DND-41 (cell line): ENCODE measurements around the gene CRK.
A peak's percentile ranks its signal among the peaks of the same experiment; 100 is the strongest.
"Not testable (repeated sequence)": the region's sequence is repeated elsewhere in the genome, so short reads cannot be mapped to it uniquely, and the experiment has no call there.

ENCODE experiments used
- ATAC-seq: fragments of 200-7000 bp; cut with Tn5 transposase; 3 replicates; pipeline ENCODE4 v1.9.1; 2021; ENCODE audit warnings: low read depth; ENCODE audit not compliant: insufficient read depth
- DNase-seq: peaks from one replicate; pipeline ENCODE4 v3.0.0-alpha.2; 2020
- H2AFZ ChIP-seq: 2 replicates; pipeline ENCODE4 v1.6.0; 2012; ENCODE audit warnings: low read depth, low read length
- H3K27ac ChIP-seq: 2 replicates; pipeline ENCODE4 v1.5.1; 2012; ENCODE audit warnings: low read length, inconsistent platforms
- H3K27me3 ChIP-seq: fragments of 200-600 bp; sonication (generic); 2 replicates; pipeline ENCODE4 v1.6.0; 2012; ENCODE audit warnings: low read length, mild to moderate bottlenecking, inconsistent platforms; ENCODE audit not compliant: insufficient read depth, poor library complexity
- H3K36me3 ChIP-seq: 2 replicates; pipeline ENCODE4 v1.5.1; 2012; ENCODE audit warnings: low read length, inconsistent platforms; ENCODE audit not compliant: insufficient read depth
- H3K4me1 ChIP-seq: 2 replicates; pipeline ENCODE4 v1.5.1; 2012; ENCODE audit warnings: mild to moderate bottlenecking, low read length; ENCODE audit not compliant: insufficient read depth
- H3K4me2 ChIP-seq: 2 replicates; pipeline ENCODE4 v1.6.0; 2012; ENCODE audit warnings: mild to moderate bottlenecking, moderate library complexity, low read length, inconsistent platforms; ENCODE audit not compliant: insufficient read depth
- H3K4me3 ChIP-seq, 2 experiments: fragments of 200-600 bp in 1 of 2; shearing (Covaris generic) in 1 of 2; 2 replicates each; pipeline ENCODE4 v1.5.1; 2012 to 2016; ENCODE audit warnings: inconsistent platforms in 2 of 2, low read length in 2 of 2, mild to moderate bottlenecking in 2 of 2, low read depth in 1 of 2, moderate library complexity in 1 of 2
- H3K79me2 ChIP-seq: 2 replicates; pipeline ENCODE4 v1.6.0; 2012; ENCODE audit warnings: low read length, inconsistent platforms; ENCODE audit not compliant: insufficient read depth
- H3K9ac ChIP-seq: 2 replicates; pipeline ENCODE4 v1.6.0; 2012; ENCODE audit warnings: low read depth, mild to moderate bottlenecking, inconsistent platforms, low read length, moderate library complexity
- H3K9me3 ChIP-seq: 2 replicates; pipeline ENCODE4 v1.5.1; 2012; ENCODE audit warnings: low read length, moderate library complexity, mild to moderate bottlenecking, inconsistent platforms; ENCODE audit not compliant: insufficient read depth, severe bottlenecking
- H4K20me1 ChIP-seq: 2 replicates; pipeline ENCODE4 v1.6.0; 2012; ENCODE audit warnings: low read length; ENCODE audit not compliant: insufficient read depth
- EZH2 ChIP-seq: IDR thresholded peaks from 3 replicates; pipeline ENCODE4 v1.6.1; 2012; ENCODE audit warnings: borderline replicate concordance, low read depth, mild to moderate bottlenecking, moderate library complexity, low read length, inconsistent platforms; ENCODE audit not compliant: severe bottlenecking
- TF ChIP-seq, protein P1 (sequence below): IDR thresholded peaks from 2 replicates; pipeline ENCODE4 v1.5.1; 2012; ENCODE audit warnings: borderline replicate concordance, low read length, moderate library complexity, mild to moderate bottlenecking; ENCODE audit not compliant: poor library complexity, severe bottlenecking; ENCODE audit errors: extremely low read depth

CRK gene

DNA sequence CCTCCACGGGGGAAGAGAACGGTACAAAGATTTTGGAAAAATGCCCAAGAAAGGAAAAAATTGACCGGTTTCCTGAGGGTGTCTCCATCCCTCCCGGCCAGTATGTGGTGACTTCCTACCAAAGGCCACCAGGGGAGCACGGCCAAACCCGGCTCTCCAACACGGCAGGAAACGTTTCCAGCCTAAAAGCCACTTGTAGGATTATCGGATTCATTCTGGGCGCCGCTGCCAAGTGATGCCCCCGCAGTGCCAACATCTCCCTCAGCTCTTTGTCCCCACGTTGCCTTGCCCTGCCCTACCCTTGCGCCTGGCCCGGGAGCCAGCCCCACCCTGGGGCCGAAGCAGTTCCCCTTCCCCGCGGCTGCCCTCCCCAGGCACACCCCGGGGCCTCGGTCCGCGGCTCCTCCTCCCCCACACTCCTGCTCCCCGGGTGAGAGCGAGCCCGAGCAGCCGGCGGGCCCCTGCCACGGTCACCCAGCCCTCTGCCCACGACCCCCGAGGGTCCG is 688 bp downstream of the CRK start:
- Histone ChIP-seq H3K4me3 (peak overlapping the region; percentile 89 to 90), H4K20me1 (peaks cover 31% of the 10 kb centered on the region), H3K4me2 (peak overlapping the region; percentile 81), H3K27me3 (no peaks in the 10 kb centered on the region), H3K9me3 (no peaks in the 10 kb centered on the region), H2AFZ (peak overlapping the region; percentile 91), H3K36me3 (peaks cover 18% of the 10 kb centered on the region), H3K4me1 (peaks cover 36% of the 10 kb centered on the region), H3K9ac (peak overlapping the region; percentile 96), H3K27ac (peak overlapping the region; percentile 82), H3K79me2 (peaks cover 61% of the 10 kb centered on the region)
- DNase-seq, result peak; percentile 41
- ATAC-seq, result peak; percentile 18
- TF ChIP-seq EZH2, result no peak
- TF ChIP-seq, protein P1, sequence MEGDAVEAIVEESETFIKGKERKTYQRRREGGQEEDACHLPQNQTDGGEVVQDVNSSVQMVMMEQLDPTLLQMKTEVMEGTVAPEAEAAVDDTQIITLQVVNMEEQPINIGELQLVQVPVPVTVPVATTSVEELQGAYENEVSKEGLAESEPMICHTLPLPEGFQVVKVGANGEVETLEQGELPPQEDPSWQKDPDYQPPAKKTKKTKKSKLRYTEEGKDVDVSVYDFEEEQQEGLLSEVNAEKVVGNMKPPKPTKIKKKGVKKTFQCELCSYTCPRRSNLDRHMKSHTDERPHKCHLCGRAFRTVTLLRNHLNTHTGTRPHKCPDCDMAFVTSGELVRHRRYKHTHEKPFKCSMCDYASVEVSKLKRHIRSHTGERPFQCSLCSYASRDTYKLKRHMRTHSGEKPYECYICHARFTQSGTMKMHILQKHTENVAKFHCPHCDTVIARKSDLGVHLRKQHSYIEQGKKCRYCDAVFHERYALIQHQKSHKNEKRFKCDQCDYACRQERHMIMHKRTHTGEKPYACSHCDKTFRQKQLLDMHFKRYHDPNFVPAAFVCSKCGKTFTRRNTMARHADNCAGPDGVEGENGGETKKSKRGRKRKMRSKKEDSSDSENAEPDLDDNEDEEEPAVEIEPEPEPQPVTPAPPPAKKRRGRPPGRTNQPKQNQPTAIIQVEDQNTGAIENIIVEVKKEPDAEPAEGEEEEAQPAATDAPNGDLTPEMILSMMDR, result peak; percentile 49

DNA sequence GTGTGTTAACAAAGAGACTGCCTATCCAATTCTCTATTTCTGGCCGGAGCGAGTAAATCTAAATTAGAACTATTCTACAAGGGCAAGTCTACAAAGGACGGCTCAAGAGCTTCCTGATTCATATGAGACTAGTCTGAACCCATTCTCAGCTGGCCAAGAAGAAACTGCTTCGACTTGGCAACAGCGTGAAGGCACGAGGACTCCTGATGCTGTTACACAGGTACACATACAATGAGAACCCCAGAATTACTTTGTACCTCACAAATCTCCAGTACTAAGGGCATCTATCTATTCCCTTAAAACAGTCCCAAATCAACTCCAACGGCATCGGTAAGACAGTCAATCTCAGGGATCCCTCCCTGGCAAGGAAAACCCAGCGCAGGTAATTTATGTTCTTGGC is 1.5 kb downstream of the CRK start:
- ATAC-seq (no peak), DNase-seq (no peak)
- TF ChIP-seq, protein P1, result no peak
- no peak for TF ChIP-seq EZH2
- Histone ChIP-seq H3K36me3 (peaks cover 19% of the 10 kb centered on the region), H4K20me1 (peaks cover 34% of the 10 kb centered on the region), H3K4me1 (peaks cover 36% of the 10 kb centered on the region), H3K27ac (peak overlapping the region; percentile 82), H3K27me3 (no peaks in the 10 kb centered on the region), H2AFZ (no peak overlapping the region), H3K4me2 (peak overlapping the region; percentile 81), H3K79me2 (peaks cover 69% of the 10 kb centered on the region), H3K9ac (peak overlapping the region; percentile 96), H3K4me3 (peak overlapping the region; percentile 89 to 90; a peak in 3 of 4 replicates), H3K9me3 (no peaks in the 10 kb centered on the region)

DNA sequence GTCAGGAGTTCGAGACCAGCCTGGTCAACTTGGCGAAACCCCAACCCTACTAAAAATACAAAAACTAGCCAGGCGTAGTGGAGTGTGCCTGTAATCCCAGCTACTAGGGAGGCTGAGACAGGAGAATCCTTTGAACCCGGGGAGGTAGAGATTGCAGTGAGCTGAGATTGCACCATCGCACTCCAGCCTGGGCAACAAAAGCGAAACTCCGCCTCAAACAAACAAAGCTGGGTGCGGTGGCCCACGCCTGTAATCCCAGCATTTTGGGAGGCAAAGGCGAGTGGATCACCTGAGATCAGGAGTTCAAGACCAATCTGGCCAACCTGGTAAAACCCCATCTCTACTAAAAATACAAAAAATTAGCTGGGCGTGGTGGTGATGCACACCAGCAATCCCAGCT is 2.3 kb downstream of the CRK start:
- peak overlapping the region; percentile 81; the same call in 1 of the 2 replicates for H3K4me2 ChIP-seq
- not testable (repeated sequence) for H3K4me3 ChIP-seq, H3K9me3 ChIP-seq, ATAC-seq, H2AFZ ChIP-seq, H3K27me3 ChIP-seq, H3K9ac ChIP-seq, H3K27ac ChIP-seq, DNase-seq
- peaks cover 36% of the 10 kb centered on the region for H3K4me1 ChIP-seq
- H4K20me1 ChIP-seq, result peaks cover 42% of the 10 kb centered on the region
- H3K36me3 ChIP-seq, result peaks cover 26% of the 10 kb centered on the region
- H3K79me2 ChIP-seq, result peaks cover 78% of the 10 kb centered on the region

DNA sequence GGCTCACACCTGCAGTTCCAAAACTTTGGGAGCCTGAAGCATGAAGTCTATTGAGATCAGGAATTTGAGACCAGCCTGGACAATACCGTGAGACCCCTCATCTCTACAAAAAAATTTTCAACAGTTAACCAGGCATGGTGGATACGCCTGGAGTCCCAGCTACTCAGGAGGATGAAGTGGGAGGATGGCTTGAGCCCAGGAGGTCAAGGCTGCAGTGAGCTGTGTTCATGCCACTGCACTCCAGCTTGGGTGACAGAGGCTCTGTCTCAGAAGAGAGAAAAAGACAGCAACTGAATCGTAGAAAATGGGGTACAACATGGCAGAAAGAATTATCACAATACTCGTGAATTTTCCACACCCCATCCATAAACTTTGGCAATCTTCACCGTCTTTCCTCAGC is 3.2 kb downstream of the CRK start:
- no peak overlapping the region for H3K4me3 ChIP-seq
- no peak overlapping the region; the same call in 1 of the 2 replicates for H3K27ac ChIP-seq
- no peak for TF ChIP-seq EZH2
- TF ChIP-seq, protein P1, result no peak
- H3K79me2 ChIP-seq, result peaks cover 86% of the 10 kb centered on the region
- ATAC-seq (no peak), DNase-seq (no peak)
- H3K9me3 ChIP-seq, result no peaks in the 10 kb centered on the region
- peaks cover 36% of the 10 kb centered on the region for H3K4me1 ChIP-seq
- no peak overlapping the region for H3K9ac ChIP-seq
- H3K27me3 ChIP-seq, result no peaks in the 10 kb centered on the region
- H3K36me3 ChIP-seq, result peaks cover 29% of the 10 kb centered on the region
- H2AFZ ChIP-seq, result no peak overlapping the region
- H3K4me2 ChIP-seq, result peak overlapping the region; percentile 81; the same call in 1 of the 2 replicates
- peaks cover 49% of the 10 kb centered on the region for H4K20me1 ChIP-seq

DNA sequence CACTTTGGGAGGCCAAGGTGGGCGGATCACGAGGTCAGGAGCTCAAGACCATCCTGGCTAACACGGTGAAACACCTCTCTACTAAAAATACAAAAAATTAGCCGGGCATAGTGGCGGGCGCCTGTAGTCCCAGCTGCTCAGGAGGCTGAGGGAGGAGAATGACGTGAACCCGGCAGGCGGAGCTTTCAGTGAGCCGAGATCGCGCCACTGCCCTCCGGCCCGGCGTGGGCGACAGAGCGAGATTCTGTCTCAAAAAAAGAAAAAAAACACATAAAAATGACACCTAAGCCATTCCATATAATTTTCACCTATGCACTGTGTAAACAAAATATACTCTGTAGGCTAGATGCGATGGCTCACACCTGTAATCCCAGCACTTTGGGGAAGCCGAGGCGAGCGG is 5.8 kb downstream of the CRK start:
- H3K4me1 ChIP-seq, result peaks cover 27% of the 10 kb centered on the region
- H2AFZ ChIP-seq, H3K27ac ChIP-seq, H3K4me2 ChIP-seq, H3K4me3 ChIP-seq, H3K9me3 ChIP-seq, ATAC-seq, H3K27me3 ChIP-seq, H3K9ac ChIP-seq, DNase-seq: not testable (repeated sequence)
- peaks cover 100% of the 10 kb centered on the region for H3K79me2 ChIP-seq
- peaks cover 32% of the 10 kb centered on the region for H3K36me3 ChIP-seq
- peaks cover 65% of the 10 kb centered on the region for H4K20me1 ChIP-seq
